OCI-LY7 (cell line): ENCODE results near the gene PDS5A.

Source experiments
- CTCF ChIP-seq: fragments of 200-600 bp; sonication (generic); conservative IDR thresholded peaks from 2 replicates; pipeline ENCODE4 v1.5.1; 2014; ENCODE audit warnings: mild to moderate bottlenecking, antibody characterized with exemption, low read length, moderate library complexity, mixed read lengths
- EZH2phosphoT487 ChIP-seq: fragments of 200-600 bp; sonication (generic); IDR thresholded peaks from 2 replicates; pipeline ENCODE4 v1.6.1; 2018; ENCODE audit warnings: low read depth, borderline replicate concordance, mild to moderate bottlenecking, mixed run types, antibody characterized with exemption, low read length, moderate library complexity, mixed read lengths

- TF ChIP-seq CTCF (no peak), EZH2phosphoT487 (no peak)
These were observed 103.9 kb downstream of the PDS5A start for GRCh38 chr4:39873823-39874222.
